ENCODE data around the gene GSTM1.

DNA sequence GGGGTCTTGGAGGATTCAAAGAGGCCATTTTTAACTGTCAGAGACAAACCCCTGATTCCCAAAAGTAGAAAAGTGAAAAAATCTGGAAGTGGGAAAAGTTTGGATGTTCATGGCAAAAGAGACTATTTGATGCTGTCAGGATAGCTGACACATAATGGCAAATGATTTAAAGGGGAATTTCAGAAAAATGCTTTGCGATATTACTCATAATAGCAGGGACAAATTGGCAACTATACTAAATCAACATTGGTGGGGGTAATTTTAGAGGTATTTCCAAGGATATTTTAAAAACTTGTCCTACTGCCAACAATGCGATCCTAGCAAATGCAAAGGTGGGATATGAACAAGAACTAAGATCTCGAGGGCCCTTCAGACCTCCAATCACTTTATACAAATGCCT is 37.0 kb upstream of the GSTM1 start:
- TF ChIP-seq, protein P1, sequence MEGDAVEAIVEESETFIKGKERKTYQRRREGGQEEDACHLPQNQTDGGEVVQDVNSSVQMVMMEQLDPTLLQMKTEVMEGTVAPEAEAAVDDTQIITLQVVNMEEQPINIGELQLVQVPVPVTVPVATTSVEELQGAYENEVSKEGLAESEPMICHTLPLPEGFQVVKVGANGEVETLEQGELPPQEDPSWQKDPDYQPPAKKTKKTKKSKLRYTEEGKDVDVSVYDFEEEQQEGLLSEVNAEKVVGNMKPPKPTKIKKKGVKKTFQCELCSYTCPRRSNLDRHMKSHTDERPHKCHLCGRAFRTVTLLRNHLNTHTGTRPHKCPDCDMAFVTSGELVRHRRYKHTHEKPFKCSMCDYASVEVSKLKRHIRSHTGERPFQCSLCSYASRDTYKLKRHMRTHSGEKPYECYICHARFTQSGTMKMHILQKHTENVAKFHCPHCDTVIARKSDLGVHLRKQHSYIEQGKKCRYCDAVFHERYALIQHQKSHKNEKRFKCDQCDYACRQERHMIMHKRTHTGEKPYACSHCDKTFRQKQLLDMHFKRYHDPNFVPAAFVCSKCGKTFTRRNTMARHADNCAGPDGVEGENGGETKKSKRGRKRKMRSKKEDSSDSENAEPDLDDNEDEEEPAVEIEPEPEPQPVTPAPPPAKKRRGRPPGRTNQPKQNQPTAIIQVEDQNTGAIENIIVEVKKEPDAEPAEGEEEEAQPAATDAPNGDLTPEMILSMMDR (IDR thresholded peaks at IDR 0.05; ENCODE audit: low read depth, low read length), result no peak
- TF ChIP-seq MYC (IDR thresholded peaks at IDR 0.05; ENCODE audit: low read depth, low read length), result no peak

Measured in NB4 (cell line).